Astrocyte (in vitro differentiated cells and primary cell): ENCODE measurements around the gene RAD51B.

Experiments used
- EZH2 ChIP-seq: IDR thresholded peaks from 2 replicates; pipeline ENCODE4 v1.6.1; 2012; ENCODE audit warnings: mild to moderate bottlenecking, low read length, inconsistent platforms; ENCODE audit not compliant: insufficient read depth
- TF ChIP-seq, protein P1 (sequence below): IDR thresholded peaks from 2 replicates; pipeline ENCODE4 v1.5.1; 2011; ENCODE audit warnings: low read depth, mild to moderate bottlenecking, inconsistent platforms, low read length, moderate library complexity; ENCODE audit not compliant: insufficient read depth

DNA sequence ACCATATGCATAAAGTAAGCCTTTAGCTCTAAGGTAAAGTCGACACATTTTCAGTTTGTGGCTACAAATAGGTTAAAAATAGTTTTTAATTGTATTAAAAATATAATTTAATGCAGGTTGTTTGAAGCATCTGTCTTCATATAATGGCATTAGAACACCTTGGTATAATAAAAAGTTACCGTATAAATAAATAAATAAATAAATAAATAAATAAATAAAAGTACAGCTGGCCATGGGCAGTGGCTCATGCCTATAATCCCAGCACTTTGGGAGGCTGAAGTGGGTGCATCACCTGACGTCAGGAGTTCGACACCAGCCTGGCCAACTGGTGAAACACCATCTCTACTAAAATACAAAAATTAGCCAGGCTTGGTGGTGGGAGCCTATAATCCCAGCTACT lies 18.8 kb upstream of the RAD51B start:
- TF ChIP-seq, protein P1, sequence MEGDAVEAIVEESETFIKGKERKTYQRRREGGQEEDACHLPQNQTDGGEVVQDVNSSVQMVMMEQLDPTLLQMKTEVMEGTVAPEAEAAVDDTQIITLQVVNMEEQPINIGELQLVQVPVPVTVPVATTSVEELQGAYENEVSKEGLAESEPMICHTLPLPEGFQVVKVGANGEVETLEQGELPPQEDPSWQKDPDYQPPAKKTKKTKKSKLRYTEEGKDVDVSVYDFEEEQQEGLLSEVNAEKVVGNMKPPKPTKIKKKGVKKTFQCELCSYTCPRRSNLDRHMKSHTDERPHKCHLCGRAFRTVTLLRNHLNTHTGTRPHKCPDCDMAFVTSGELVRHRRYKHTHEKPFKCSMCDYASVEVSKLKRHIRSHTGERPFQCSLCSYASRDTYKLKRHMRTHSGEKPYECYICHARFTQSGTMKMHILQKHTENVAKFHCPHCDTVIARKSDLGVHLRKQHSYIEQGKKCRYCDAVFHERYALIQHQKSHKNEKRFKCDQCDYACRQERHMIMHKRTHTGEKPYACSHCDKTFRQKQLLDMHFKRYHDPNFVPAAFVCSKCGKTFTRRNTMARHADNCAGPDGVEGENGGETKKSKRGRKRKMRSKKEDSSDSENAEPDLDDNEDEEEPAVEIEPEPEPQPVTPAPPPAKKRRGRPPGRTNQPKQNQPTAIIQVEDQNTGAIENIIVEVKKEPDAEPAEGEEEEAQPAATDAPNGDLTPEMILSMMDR = no peak
- TF ChIP-seq EZH2 = no peak
